ENCODE results near the gene FNDC3B.

Gene FNDC3B

GRCh38 chr3:172065527-172065926 lies 26.1 kb downstream of the FNDC3B start:
- no peak for DNase-seq (ENCODE audit: low spot score)
- TF ChIP-seq CTCF (IDR thresholded peaks at IDR 0.05; ENCODE audit: extremely low read depth, missing control alignments): no peak

- DNase-seq (ENCODE audit: low spot score): no peak
- TF ChIP-seq CTCF (IDR thresholded peaks at IDR 0.05; ENCODE audit: extremely low read depth, missing control alignments): no peak
Observed at GRCh38 chr3:172065967-172066762, 26.8 kb downstream of the FNDC3B start.

GRCh38 chr3:172066880-172067796 lies 27.8 kb downstream of the FNDC3B start:
- DNase-seq (ENCODE audit: low spot score): no peak
- no peak for TF ChIP-seq CTCF (IDR thresholded peaks at IDR 0.05; ENCODE audit: extremely low read depth, missing control alignments)

GRCh38 chr3:172067837-172068440 lies 28.6 kb downstream of the FNDC3B start:
- no peak for DNase-seq (ENCODE audit: low spot score)
- no peak for TF ChIP-seq CTCF (IDR thresholded peaks at IDR 0.05; ENCODE audit: extremely low read depth, missing control alignments)

GRCh38 chr3:172068977-172069376 lies 29.6 kb downstream of the FNDC3B start:
- TF ChIP-seq CTCF (IDR thresholded peaks at IDR 0.05; ENCODE audit: extremely low read depth, missing control alignments): no peak

GRCh38 chr3:172069478-172069877 lies 30.1 kb downstream of the FNDC3B start:
- no peak for DNase-seq (ENCODE audit: low spot score)
- no peak for TF ChIP-seq CTCF (IDR thresholded peaks at IDR 0.05; ENCODE audit: extremely low read depth, missing control alignments)

More at GRCh38 chr3:172068977-172069376, 29.6 kb downstream of the FNDC3B start:
- no peak for DNase-seq (ENCODE audit: low spot score)

Data from GM20000 (cell line).